ENCODE results near the gene ZFAND5.

- no peak for TF ChIP-seq CTCF (IDR thresholded peaks at IDR 0.05; ENCODE audit: poor library complexity, severe bottlenecking)
- no peak for TF ChIP-seq SMC3 (conservative IDR thresholded peaks at IDR 0.05; ENCODE audit: poor library complexity)
- no peak for TF ChIP-seq EZH2 (IDR thresholded peaks at IDR 0.05; ENCODE audit: borderline replicate concordance, insufficient read depth, low read length, poor library complexity, severe bottlenecking)
- no peak for TF ChIP-seq EP300 (conservative IDR thresholded peaks at IDR 0.05; ENCODE audit: poor library complexity, severe bottlenecking)
- TF ChIP-seq REST (IDR thresholded peaks at IDR 0.05; ENCODE audit: borderline replicate concordance) = no peak
- TF ChIP-seq POLR2AphosphoS5 (IDR thresholded peaks at IDR 0.05) = no peak
Observed at GRCh38 chr9:72401396-72401795, 36.4 kb upstream of the ZFAND5 start.

Measured in neural cell (in vitro differentiated cells).